ENCODE data around the gene NADK2. TPM values are rescaled to one million over a fixed set of nuclear protein-coding genes. Genes with fewer than 3 reads are reported as not detected.
A peak's percentile ranks its signal among the peaks of the same experiment; 100 is the strongest.

NADK2 gene
- total RNA-seq, 1 donor from 2014 or later: 18.4 TPM

GRCh38 chr5:36253575-36253974 lies 11.8 kb upstream of the NADK2 start:
- no peaks in the 10 kb centered on the region for H3K36me3 ChIP-seq
- H3K4me3 ChIP-seq: no peak overlapping the region
- no peak for DNase-seq (ENCODE audit: low spot score in 2 of 2)
- intact Hi-C loops (cut with DNase I): loop anchor here (1.0 to 5.0 kb wide), 2 partner anchors 11 to 439 kb away; no protein-coding TSS in a partner anchor
- peak overlapping the region; percentile 50 to 60 for H3K27ac ChIP-seq
- no peaks in the 10 kb centered on the region for H3K9me3 ChIP-seq
- H3K4me1 ChIP-seq: peaks cover 4 to 18% of the 10 kb centered on the region in 2 donors
- no peak for TF ChIP-seq CTCF (IDR thresholded peaks at IDR 0.05)
- H3K27me3 ChIP-seq: no peaks in the 10 kb centered on the region

DNA sequence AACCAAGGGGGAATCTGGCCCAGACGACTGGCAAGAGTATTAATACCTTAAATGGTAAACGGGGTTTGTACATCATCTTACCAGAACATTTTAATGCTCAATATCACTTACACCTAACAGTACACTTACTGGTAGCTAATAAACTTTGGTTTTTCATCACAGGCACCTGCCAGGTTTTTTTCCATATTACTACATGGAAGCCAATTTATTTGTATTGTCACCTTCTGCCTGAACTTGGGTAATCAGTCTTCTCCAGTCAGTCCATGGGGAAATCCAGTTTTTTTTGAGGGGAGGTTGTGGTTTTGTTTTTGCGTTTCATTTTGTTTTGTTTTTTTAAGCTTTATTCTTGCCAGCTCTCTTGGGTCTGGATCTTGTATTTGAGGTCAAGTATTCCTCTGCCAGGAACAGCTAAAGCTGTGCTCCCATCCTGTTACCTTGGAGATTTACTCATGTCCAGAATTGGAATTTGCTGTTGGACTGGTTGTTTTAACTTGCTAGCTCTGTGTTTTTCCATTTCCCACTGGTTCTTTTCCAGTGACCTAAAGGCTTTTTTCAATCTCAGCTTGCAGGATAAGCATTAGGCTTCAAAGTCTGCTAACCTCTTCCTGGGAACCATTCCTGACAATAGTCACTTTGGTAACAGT lies 11.1 kb upstream of the NADK2 start:
- intact Hi-C loops (cut with DNase I): loop anchor here (1.0 to 5.0 kb wide), 2 partner anchors 11 to 439 kb away; no protein-coding TSS in a partner anchor
- Histone ChIP-seq H3K36me3 (no peaks in the 10 kb centered on the region), H3K27me3 (no peaks in the 10 kb centered on the region), H3K4me3 (peak overlapping the region in 1 of 2 donors; percentile 23), H3K4me1 (peaks cover 4 to 18% of the 10 kb centered on the region in 2 donors), H3K9me3 (no peaks in the 10 kb centered on the region), H3K27ac (peak overlapping the region; percentile 55 to 60)
- no peak for DNase-seq (ENCODE audit: low spot score in 2 of 2)
- no peak for TF ChIP-seq CTCF (IDR thresholded peaks at IDR 0.05)

DNA sequence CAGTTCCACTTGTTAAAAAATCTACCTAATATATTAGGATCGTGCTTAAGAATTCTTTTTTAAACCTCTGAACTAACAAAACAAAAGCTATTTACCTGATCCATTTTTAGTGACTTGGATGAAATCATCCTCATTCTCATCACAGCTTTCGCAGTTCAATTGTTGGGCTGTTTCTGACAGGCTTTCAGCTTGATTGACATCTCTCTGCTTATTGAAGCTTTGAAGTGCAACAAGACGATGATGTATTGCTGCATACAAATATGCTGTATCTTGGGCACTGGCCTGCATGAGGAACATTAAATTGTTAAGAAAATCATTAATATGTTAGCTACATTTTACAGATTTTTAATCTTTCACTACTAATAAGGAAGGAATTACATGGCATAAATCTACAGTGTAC lies 9.5 kb upstream of the NADK2 start:
- Histone ChIP-seq H3K27ac (peak overlapping the region in 1 of 2 donors; percentile 55), H3K9me3 (no peaks in the 10 kb centered on the region), H3K4me1 (peaks cover 4 to 18% of the 10 kb centered on the region in 2 donors), H3K27me3 (no peaks in the 10 kb centered on the region), H3K4me3 (no peak overlapping the region), H3K36me3 (no peaks in the 10 kb centered on the region)
- no peak for DNase-seq (ENCODE audit: low spot score in 2 of 2)
- intact Hi-C loops (cut with DNase I): loop anchor here (5.0 kb wide), 1 partner anchor 441 kb away; no protein-coding TSS in a partner anchor
- TF ChIP-seq CTCF (IDR thresholded peaks at IDR 0.05): no peak

- no peak for DNase-seq (ENCODE audit: low spot score in 2 of 2)
- H3K4me1 ChIP-seq: peaks cover 4 to 18% of the 10 kb centered on the region in 2 donors
- H3K36me3 ChIP-seq: no peaks in the 10 kb centered on the region
- H3K27me3 ChIP-seq: no peaks in the 10 kb centered on the region
- no peaks in the 10 kb centered on the region for H3K9me3 ChIP-seq
- intact Hi-C loops (cut with DNase I): loop anchor here (5.0 kb wide), 1 partner anchor 442 kb away; no protein-coding TSS in a partner anchor
- H3K27ac ChIP-seq: no peak overlapping the region
- no peak for TF ChIP-seq CTCF (IDR thresholded peaks at IDR 0.05)
- no peak overlapping the region for H3K4me3 ChIP-seq
These were observed 8.7 kb upstream of the NADK2 start for GRCh38 chr5:36250427-36250826.

- H3K27ac ChIP-seq: no peak overlapping the region
- no peak for DNase-seq (ENCODE audit: low spot score in 2 of 2)
- peaks cover 0 to 3% of the 10 kb centered on the region in 2 donors for H3K4me1 ChIP-seq
- H3K4me3 ChIP-seq: no peak overlapping the region
- intact Hi-C loops (cut with DNase I): loop anchor here (10.0 kb wide), 1 partner anchor 149 kb away; no protein-coding TSS in a partner anchor
- TF ChIP-seq CTCF (IDR thresholded peaks at IDR 0.05): no peak
- no peaks in the 10 kb centered on the region for H3K36me3 ChIP-seq
- H3K27me3 ChIP-seq: no peaks in the 10 kb centered on the region
- no peaks in the 10 kb centered on the region for H3K9me3 ChIP-seq
These were observed 4.5 kb upstream of the NADK2 start for GRCh38 chr5:36246036-36246800.

All from ascending aorta (tissue), 2 donors.